Hepatocyte (in vitro differentiated cells): ENCODE results near the gene MYLIP. TPM values are rescaled to one million over a fixed set of nuclear protein-coding genes. Genes with fewer than 3 reads are reported as not detected.

Experiments used
- DNase-seq: peaks from one replicate; pipeline ENCODE4 v3.0.0-alpha.2; 2016; ENCODE audit warnings: low spot score
- H2AFZ ChIP-seq: fragments of 200-600 bp; sonication (generic); 2 replicates; pipeline ENCODE4 v1.6.0; 2016; ENCODE audit warnings: antibody characterized with exemption, mild to moderate bottlenecking
- H3K27ac ChIP-seq: fragments of 200-600 bp; sonication (generic); 2 replicates; pipeline ENCODE4 v1.5.1; 2016; ENCODE audit warnings: mild to moderate bottlenecking
- H3K27me3 ChIP-seq: fragments of 200-600 bp; sonication (generic); 2 replicates; pipeline ENCODE4 v1.6.1; 2016
- H3K36me3 ChIP-seq: fragments of 200-600 bp; sonication (generic); replicated peaks from 2 replicates; pipeline ENCODE4 v1.5.1; 2016; ENCODE audit warnings: low read depth; ENCODE audit not compliant: insufficient read depth
- H3K4me1 ChIP-seq: fragments of 200-600 bp; sonication (generic); 2 replicates; pipeline ENCODE4 v1.5.1; 2016; ENCODE audit warnings: mild to moderate bottlenecking, moderate library complexity; ENCODE audit not compliant: insufficient read depth
- H3K4me2 ChIP-seq: fragments of 200-600 bp; sonication (generic); 2 replicates; pipeline ENCODE4 v1.6.0; 2016
- H3K4me3 ChIP-seq: fragments of 200-600 bp; sonication (generic); 2 replicates; pipeline ENCODE4 v1.5.1; 2016; ENCODE audit warnings: mild to moderate bottlenecking
- H3K79me2 ChIP-seq: fragments of 200-600 bp; sonication (generic); 2 replicates; pipeline ENCODE4 v1.6.0; 2017; ENCODE audit warnings: mild to moderate bottlenecking
- H3K9me2 ChIP-seq: fragments of 200-600 bp; sonication (generic); replicated peaks from 2 replicates; pipeline ENCODE4 v1.6.0; 2017; ENCODE audit warnings: mild to moderate bottlenecking; ENCODE audit not compliant: insufficient read depth
- H3K9me3 ChIP-seq: fragments of 200-600 bp; sonication (generic); 2 replicates; pipeline ENCODE4 v1.5.1; 2016; ENCODE audit warnings: low read depth, mild to moderate bottlenecking
- H4K20me1 ChIP-seq: fragments of 200-600 bp; sonication (generic); 2 replicates; pipeline ENCODE4 v1.6.0; 2016; ENCODE audit warnings: mild to moderate bottlenecking; ENCODE audit not compliant: insufficient read depth, poor library complexity, severe bottlenecking
- CTCF ChIP-seq: fragments of 200-600 bp; sonication (generic); IDR thresholded peaks from 2 replicates; pipeline ENCODE4 v1.5.1; 2016; ENCODE audit warnings: antibody characterized with exemption, mild to moderate bottlenecking; ENCODE audit not compliant: poor library complexity
- EZH2 ChIP-seq: fragments of 200-600 bp; sonication (generic); IDR thresholded peaks from 2 replicates; pipeline ENCODE4 v1.6.1; 2016; ENCODE audit warnings: antibody characterized with exemption, mild to moderate bottlenecking, borderline replicate concordance
- EZH2phosphoT487 ChIP-seq: fragments of 200-600 bp; sonication (generic); IDR thresholded peaks from one replicate; pipeline ENCODE4 v1.6.1; 2018; ENCODE audit warnings: antibody characterized with exemption, mild to moderate bottlenecking, low read depth, moderate library complexity; ENCODE audit not compliant: unreplicated experiment, severe bottlenecking
- WGBS: methylation state at CpG from one replicate; pipeline ENCODE4 v1.1.6; 2016; ENCODE audit warnings: low lambda C conversion rate; ENCODE audit errors: missing lambda C conversion rate; 5-methylcytosine and 5-hydroxymethylcytosine counted together
- polyA plus RNA-seq: library from polyadenylated mRNA; unstranded; fragments of >200 nt; fragmentation: Nextera tagmentation; extraction: Ambion mirVana; gene quantifications from 2 replicates; pipeline ENCODE4 v1.2.1, GENCODE V29; 2016
- total RNA-seq: library from RNA; depleted of rRNA; stranded (reverse); fragments of >200 nt; gene quantifications from 2 replicates; pipeline ENCODE4 v1.2.3, GENCODE V29; 2014

Gene MYLIP
- total and polyA plus RNA-seq, 2 experiments from 2014 or later: 76.0 to 85.7 TPM

DNA sequence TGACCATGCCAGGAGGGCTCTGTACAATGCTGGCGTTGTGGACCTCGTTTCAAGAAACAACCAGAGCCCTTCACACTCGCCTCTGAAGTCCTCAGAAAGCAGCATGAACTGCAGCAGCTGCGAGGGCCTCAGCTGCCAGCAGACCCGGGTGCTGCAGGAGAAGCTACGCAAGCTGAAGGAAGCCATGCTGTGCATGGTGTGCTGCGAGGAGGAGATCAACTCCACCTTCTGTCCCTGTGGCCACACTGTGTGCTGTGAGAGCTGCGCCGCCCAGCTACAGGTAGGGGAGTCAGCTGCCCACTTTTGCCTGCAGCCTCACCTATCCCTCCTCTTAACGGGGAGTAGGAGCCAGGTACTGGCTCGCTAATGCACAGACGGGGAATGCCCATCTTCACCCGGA is 16.2 kb downstream of the MYLIP start:
- H3K9me2 ChIP-seq: no peaks in the 10 kb centered on the region
- peaks cover 27% of the 10 kb centered on the region for H3K4me1 ChIP-seq
- H3K27ac ChIP-seq: no peak overlapping the region
- H3K36me3 ChIP-seq: no peaks in the 10 kb centered on the region
- no peak overlapping the region for H3K4me2 ChIP-seq
- peaks cover 83% of the 10 kb centered on the region for H3K79me2 ChIP-seq
- H3K27me3 ChIP-seq: no peaks in the 10 kb centered on the region
- H3K4me3 ChIP-seq: no peak overlapping the region
- no peak for DNase-seq
- H3K9me3 ChIP-seq: no peaks in the 10 kb centered on the region
- H2AFZ ChIP-seq: no peak overlapping the region
- TF ChIP-seq EZH2 (no peak), CTCF (no peak), EZH2phosphoT487 (no peak)
- 92% methylated on average over 13 of the region's 13 CpGs for WGBS
- H4K20me1 ChIP-seq: peaks cover 56% of the 10 kb centered on the region

DNA sequence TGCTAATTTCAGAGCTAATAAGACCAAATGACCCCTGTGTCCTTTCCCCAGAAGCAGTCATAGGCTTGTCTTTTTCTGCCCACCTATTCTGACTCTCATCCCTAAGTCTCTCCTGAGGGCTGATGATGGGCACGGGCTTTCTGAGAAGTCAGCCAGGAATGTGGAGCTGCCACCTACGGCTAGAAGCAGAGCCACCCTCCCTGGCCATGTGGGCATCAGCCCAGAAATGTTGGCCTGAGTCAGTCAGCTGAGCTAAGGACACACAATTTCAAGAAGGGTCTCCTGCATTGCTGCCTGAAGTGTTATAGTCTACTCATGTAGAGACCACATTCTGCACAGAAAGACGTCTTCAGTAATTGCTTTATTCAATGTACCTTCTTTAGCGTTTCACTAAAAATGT is 17.1 kb downstream of the MYLIP start:
- H3K9me3 ChIP-seq: no peaks in the 10 kb centered on the region
- H3K27me3 ChIP-seq: no peaks in the 10 kb centered on the region
- WGBS: 67% methylated on average over 4 of the region's 4 CpGs
- H2AFZ ChIP-seq: no peak overlapping the region
- peaks cover 24% of the 10 kb centered on the region for H3K4me1 ChIP-seq
- peak overlapping the region; percentile 9 for H3K4me2 ChIP-seq
- H3K9me2 ChIP-seq: no peaks in the 10 kb centered on the region
- DNase-seq: no peak
- no peak for TF ChIP-seq EZH2
- TF ChIP-seq CTCF: no peak
- TF ChIP-seq EZH2phosphoT487: no peak
- H4K20me1 ChIP-seq: peaks cover 46% of the 10 kb centered on the region
- H3K4me3 ChIP-seq: no peak overlapping the region
- H3K36me3 ChIP-seq: no peaks in the 10 kb centered on the region
- peak overlapping the region; percentile 37 for H3K27ac ChIP-seq
- H3K79me2 ChIP-seq: peaks cover 74% of the 10 kb centered on the region

- peak overlapping the region; percentile 37 for H3K27ac ChIP-seq
- no peaks in the 10 kb centered on the region for H3K9me2 ChIP-seq
- no peak overlapping the region for H2AFZ ChIP-seq
- no peaks in the 10 kb centered on the region for H3K9me3 ChIP-seq
- no peaks in the 10 kb centered on the region for H3K27me3 ChIP-seq
- no peak for DNase-seq
- H3K4me3 ChIP-seq: no peak overlapping the region
- TF ChIP-seq CTCF (no peak), EZH2 (no peak), EZH2phosphoT487 (no peak)
- H3K4me2 ChIP-seq: peak overlapping the region; percentile 9
- peaks cover 29% of the 10 kb centered on the region for H3K4me1 ChIP-seq
- H3K36me3 ChIP-seq: no peaks in the 10 kb centered on the region
- 58% methylated on average over 8 of the region's 8 CpGs for WGBS
- H4K20me1 ChIP-seq: peaks cover 42% of the 10 kb centered on the region
- H3K79me2 ChIP-seq: peaks cover 68% of the 10 kb centered on the region
Observed at GRCh38 chr6:16146527-16146955, 17.7 kb downstream of the MYLIP start.

DNA sequence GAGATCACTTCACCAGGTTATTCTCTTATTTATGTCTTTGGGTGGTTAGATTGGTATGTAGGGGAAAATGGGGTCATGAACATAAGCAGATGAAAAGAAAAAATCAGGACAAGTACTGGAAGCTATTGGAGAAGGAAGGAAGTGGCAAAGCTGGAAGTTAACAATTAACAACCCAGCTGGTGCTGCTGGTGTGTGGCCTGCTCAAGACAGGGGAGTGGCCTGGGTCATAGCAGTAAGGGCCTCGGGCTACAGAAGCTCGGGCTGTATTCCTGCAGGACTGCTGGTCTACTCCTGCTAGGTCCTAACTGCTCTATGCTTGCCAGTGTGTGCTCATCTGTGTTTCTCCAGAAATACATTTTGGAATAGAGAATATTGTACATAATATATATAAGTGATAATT is 19.6 kb downstream of the MYLIP start:
- TF ChIP-seq CTCF (no peak), EZH2 (no peak), EZH2phosphoT487 (no peak)
- Histone ChIP-seq H3K79me2 (peaks cover 49% of the 10 kb centered on the region), H3K9me3 (no peaks in the 10 kb centered on the region), H3K9me2 (no peaks in the 10 kb centered on the region), H2AFZ (no peak overlapping the region), H3K4me2 (no peak overlapping the region), H3K4me3 (no peak overlapping the region), H3K4me1 (peaks cover 29% of the 10 kb centered on the region), H3K27ac (no peak overlapping the region), H3K36me3 (no peaks in the 10 kb centered on the region), H4K20me1 (peaks cover 31% of the 10 kb centered on the region), H3K27me3 (no peaks in the 10 kb centered on the region)
- DNase-seq: peak; percentile 71
- 30% methylated on average over 2 of the region's 2 CpGs for WGBS
